MCF 10A (cell line): ENCODE results near the gene IL6ST. TPM values are rescaled to one million over a fixed set of nuclear protein-coding genes. Genes with fewer than 3 reads are reported as not detected.
A peak's percentile ranks its signal among the peaks of the same experiment; 100 is the strongest.
"Not testable (repeated sequence)": the region's sequence is repeated elsewhere in the genome, so short reads cannot be mapped to it uniquely, and the experiment has no call there.

Source experiments
- BruUV-seq: library from RNA; stranded (reverse); fragments of 400-500 nt; replicated peaks from 2 replicates; lab custom pipeline; 2021; lab: Mats Ljungman, UMichigan
- CTCF ChIA-PET: fragments of 300-600 bp; sonication (Branson Sonifier 250); formaldehyde crosslinking; extraction: SDS; loops from one replicate; lab custom pipeline; 2021; ENCODE audit warnings: antibody characterized with exemption, inconsistent platforms; lab: Yijun Ruan, JAX
- POLR2A ChIA-PET: fragments of 300-600, 350-650 bp; sonication (Branson Sonifier 250); formaldehyde crosslinking; extraction: SDS; loops from one replicate; lab custom pipeline; 2020; ENCODE audit warnings: antibody characterized with exemption, inconsistent platforms; lab: Yijun Ruan, JAX
- DNase-seq: peaks from one replicate; pipeline ENCODE4 v3.0.0-alpha.2; 2018; ENCODE audit not compliant: unreplicated experiment
- H3K27ac Mint-ChIP-seq: one replicate; pipeline ENCODE4 v1.8.0; 2022; ENCODE audit warnings: mild to moderate bottlenecking, low read depth, mixed read lengths; ENCODE audit not compliant: unreplicated experiment
- H3K27me3 Mint-ChIP-seq: one replicate; pipeline ENCODE4 v1.8.0; 2022; ENCODE audit warnings: mixed read lengths; ENCODE audit not compliant: insufficient read depth, unreplicated experiment
- H3K36me3 Mint-ChIP-seq: one replicate; pipeline ENCODE4 v1.8.0; 2022; ENCODE audit warnings: mild to moderate bottlenecking, moderate library complexity, mixed read lengths; ENCODE audit not compliant: insufficient read depth, unreplicated experiment
- H3K4me1 Mint-ChIP-seq: one replicate; pipeline ENCODE4 v1.8.0; 2022; ENCODE audit warnings: mixed read lengths; ENCODE audit not compliant: insufficient read depth, unreplicated experiment
- H3K4me3 Mint-ChIP-seq: one replicate; pipeline ENCODE4 v1.8.0; 2022; ENCODE audit warnings: mild to moderate bottlenecking, moderate library complexity, mixed read lengths; ENCODE audit not compliant: unreplicated experiment
- H3K9me3 Mint-ChIP-seq: one replicate; pipeline ENCODE4 v1.8.0; 2022; ENCODE audit warnings: mixed read lengths; ENCODE audit not compliant: unreplicated experiment
- CTCF ChIP-seq: fragments of 200-600 bp; IDR thresholded peaks from one replicate; pipeline ENCODE4 v1.8.0; 2022; ENCODE audit warnings: antibody characterized with exemption, mild to moderate bottlenecking; ENCODE audit not compliant: unreplicated experiment
- intact Hi-C: fragments of 100-400 bp; cut with micrococcal nuclease; formaldehyde crosslinking; loops from 2 replicates; pipeline ENCODE4 v1.14.1; 2022
- total RNA-seq: library from RNA; stranded (reverse); gene quantifications from 2 replicates; pipeline ENCODE4 v1.2.3, GENCODE V29; 2022

Gene IL6ST
- total RNA-seq, 1 experiment from 2014 or later: 115 TPM

GRCh38 chr5:55960779-55961178 lies 34.0 kb downstream of the IL6ST start:
- Mint-ChIP-seq H3K4me1 (no peaks in the 10 kb centered on the region), H3K36me3 (peaks cover 70% of the 10 kb centered on the region), H3K9me3 (no peaks in the 10 kb centered on the region), H3K27ac (no peak overlapping the region), H3K27me3 (no peaks in the 10 kb centered on the region), H3K4me3 (no peak overlapping the region)
- ChIA-PET CTCF (no interaction called here), POLR2A (no interaction called here)
- no peak for DNase-seq
- TF ChIP-seq CTCF: no peak
- no TSS peak for BruUV-seq
- intact Hi-C loops: no loop called here

DNA sequence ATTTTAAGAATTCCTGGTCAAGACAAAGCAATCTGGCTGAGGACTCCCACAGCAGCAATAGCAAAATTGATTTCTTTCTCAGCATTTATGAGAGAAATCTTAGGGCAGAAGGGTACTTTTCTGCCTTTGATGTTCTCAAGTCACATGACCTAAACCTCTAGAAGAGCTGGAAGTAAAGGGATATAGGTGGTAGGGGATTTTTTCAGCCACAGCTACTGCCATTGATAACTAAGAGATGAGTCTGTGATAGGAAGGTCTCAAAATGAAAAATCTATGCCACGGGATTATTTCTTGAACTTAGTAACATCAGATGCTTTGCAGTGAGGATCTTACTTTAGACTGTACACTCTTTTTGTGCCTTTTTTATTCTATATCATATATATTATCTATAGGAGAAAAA lies 35.6 kb downstream of the IL6ST start:
- TF ChIP-seq CTCF: no peak
- no peak overlapping the region for H3K4me3 Mint-ChIP-seq
- H3K4me1 Mint-ChIP-seq: no peaks in the 10 kb centered on the region
- no peak for DNase-seq
- no peaks in the 10 kb centered on the region for H3K9me3 Mint-ChIP-seq
- BruUV-seq: no TSS peak
- H3K27me3 Mint-ChIP-seq: no peaks in the 10 kb centered on the region
- peaks cover 79% of the 10 kb centered on the region for H3K36me3 Mint-ChIP-seq
- no peak overlapping the region for H3K27ac Mint-ChIP-seq
- intact Hi-C loops: no loop called here
- ChIA-PET POLR2A (interaction anchor here (0.6 kb wide), 2 partner anchors 915 to 1656 kb away, joined by 3 read pairs; no protein-coding TSS in a partner anchor), CTCF (no interaction called here)

DNA sequence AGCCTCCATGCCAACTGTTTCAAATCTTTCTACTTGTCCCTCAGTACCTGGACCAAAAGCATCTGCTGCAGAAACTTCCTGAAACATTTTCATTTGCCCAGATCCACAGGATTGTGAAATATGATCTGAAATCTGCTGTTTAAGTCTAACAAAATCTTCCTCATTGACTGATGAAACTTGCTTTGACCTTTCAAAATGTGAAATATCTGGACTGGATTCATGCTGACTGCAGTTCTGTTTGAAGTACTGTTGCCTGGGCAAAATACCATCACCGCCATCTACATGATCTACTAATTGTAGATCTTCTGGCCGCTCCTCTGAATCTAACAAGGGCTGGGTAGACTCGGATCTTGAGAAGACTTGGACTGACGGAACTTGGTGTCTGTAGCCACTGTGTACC lies 53.6 kb downstream of the IL6ST start:
- POLR2A ChIA-PET, intact Hi-C loops, H3K4me1 Mint-ChIP-seq, H3K27me3 Mint-ChIP-seq, H3K9me3 Mint-ChIP-seq, DNase-seq, H3K27ac Mint-ChIP-seq, H3K4me3 Mint-ChIP-seq: not testable (repeated sequence)
- TSS peak; percentile 5 for BruUV-seq
- CTCF ChIA-PET: interaction anchor here (2.2 kb wide), 1 partner anchor 260 kb away, joined by 9 read pairs; no protein-coding TSS in a partner anchor
- H3K36me3 Mint-ChIP-seq: peaks cover 88% of the 10 kb centered on the region

DNA sequence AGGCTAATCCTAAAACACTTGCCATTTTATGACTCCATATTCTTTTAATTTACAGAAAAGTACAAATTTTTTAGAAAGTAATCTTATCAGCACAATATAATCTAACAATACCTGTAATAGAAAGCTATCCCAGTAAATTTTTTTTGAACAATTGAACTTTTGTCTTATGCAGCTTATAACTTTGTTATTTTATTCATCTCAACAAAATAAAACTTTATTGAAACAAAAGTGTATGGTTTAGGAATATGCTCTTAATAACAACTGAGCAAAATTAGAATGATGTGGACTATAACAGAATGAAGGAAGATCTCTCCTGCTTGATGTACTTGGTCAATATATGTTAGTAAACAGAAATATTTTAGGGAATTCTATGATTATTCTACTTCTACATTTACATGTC lies 57.2 kb downstream of the IL6ST start:
- H3K4me1 Mint-ChIP-seq, BruUV-seq, H3K27ac Mint-ChIP-seq, H3K4me3 Mint-ChIP-seq, H3K9me3 Mint-ChIP-seq, H3K27me3 Mint-ChIP-seq, intact Hi-C loops, DNase-seq: not testable (repeated sequence)
- H3K36me3 Mint-ChIP-seq: peaks cover 58% of the 10 kb centered on the region
- CTCF ChIA-PET: interaction anchor here (0.6 to 7.2 kb wide), 13 partner anchors 9 to 898 kb away, joined by 3 to 124 read pairs (median 6); partner anchors contain the start of genes DHX29 and MTREX
- POLR2A ChIA-PET: interaction anchor here (0.5 to 1.2 kb wide), 2 partner anchors 18 to 229 kb away, joined by 3 to 4 read pairs; no protein-coding TSS in a partner anchor

GRCh38 chr5:55936100-55936693 lies 58.6 kb downstream of the IL6ST start:
- no TSS peak for BruUV-seq
- POLR2A ChIA-PET: interaction anchor here (0.7 to 1.8 kb wide), 3 partner anchors 19 to 265 kb away, joined by 3 to 6 read pairs (median 5); no protein-coding TSS in a partner anchor
- CTCF ChIA-PET: interaction anchor here (0.5 to 7.2 kb wide), 42 partner anchors 10 to 903 kb away, joined by 3 to 124 read pairs (median 4); no protein-coding TSS in a partner anchor
- DNase-seq: peak; percentile 76
- no peaks in the 10 kb centered on the region for H3K4me1 Mint-ChIP-seq
- no peaks in the 10 kb centered on the region for H3K27me3 Mint-ChIP-seq
- intact Hi-C loops: loop anchor here (1.0 kb wide), 1 partner anchor 265 kb away; no protein-coding TSS in a partner anchor
- no peaks in the 10 kb centered on the region for H3K9me3 Mint-ChIP-seq
- no peak overlapping the region for H3K27ac Mint-ChIP-seq
- H3K36me3 Mint-ChIP-seq: peaks cover 44% of the 10 kb centered on the region
- TF ChIP-seq CTCF: peak; percentile 60
- no peak overlapping the region for H3K4me3 Mint-ChIP-seq
